WTC11 (cell line): Measurements from ENCODE around the gene OSTN.

Source experiments
- ZNF263 ChIP-seq: sonication (generic); formaldehyde crosslinking; IDR thresholded peaks from 2 replicates; pipeline ENCODE4 v1.8.1; 2022; ENCODE audit warnings: low read depth, mild to moderate bottlenecking, moderate library complexity, missing genetic modification reagents
- TF ChIP-seq, protein P1 (sequence below): fragments of 200-600 bp; IDR thresholded peaks from 2 replicates; pipeline ENCODE4 v1.8.0; 2022; ENCODE audit warnings: antibody characterized with exemption
- TF ChIP-seq, protein P2 (sequence below): sonication (generic); formaldehyde crosslinking; IDR thresholded peaks from 2 replicates; pipeline ENCODE4 v1.8.0; 2022; ENCODE audit warnings: mild to moderate bottlenecking, missing genetic modification reagents
- TF ChIP-seq, protein P3 (sequence below): sonication (generic); formaldehyde crosslinking; conservative IDR thresholded peaks from 2 replicates; pipeline ENCODE4 v1.8.1; 2022; ENCODE audit warnings: mild to moderate bottlenecking, missing genetic modification reagents

DNA sequence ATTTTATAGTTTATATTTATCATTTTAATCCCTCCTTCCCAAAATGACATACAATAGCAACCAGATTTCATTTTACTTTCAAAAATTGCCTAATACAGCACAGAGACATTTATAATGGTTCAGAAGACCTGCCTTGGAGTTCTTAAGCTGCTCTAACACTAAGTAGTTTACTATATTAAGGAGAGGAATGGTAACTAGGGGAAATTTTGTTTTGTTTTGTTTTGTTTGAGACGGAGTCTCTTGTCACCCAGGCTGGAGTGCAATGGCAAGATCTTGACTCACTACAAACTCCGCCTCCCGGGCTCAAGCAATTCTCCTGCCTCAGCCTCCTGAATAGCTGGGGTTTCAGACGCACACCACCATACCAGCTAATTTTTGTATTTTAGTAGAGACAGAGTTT is 107.4 kb downstream of the OSTN start:
- TF ChIP-seq, protein P1, sequence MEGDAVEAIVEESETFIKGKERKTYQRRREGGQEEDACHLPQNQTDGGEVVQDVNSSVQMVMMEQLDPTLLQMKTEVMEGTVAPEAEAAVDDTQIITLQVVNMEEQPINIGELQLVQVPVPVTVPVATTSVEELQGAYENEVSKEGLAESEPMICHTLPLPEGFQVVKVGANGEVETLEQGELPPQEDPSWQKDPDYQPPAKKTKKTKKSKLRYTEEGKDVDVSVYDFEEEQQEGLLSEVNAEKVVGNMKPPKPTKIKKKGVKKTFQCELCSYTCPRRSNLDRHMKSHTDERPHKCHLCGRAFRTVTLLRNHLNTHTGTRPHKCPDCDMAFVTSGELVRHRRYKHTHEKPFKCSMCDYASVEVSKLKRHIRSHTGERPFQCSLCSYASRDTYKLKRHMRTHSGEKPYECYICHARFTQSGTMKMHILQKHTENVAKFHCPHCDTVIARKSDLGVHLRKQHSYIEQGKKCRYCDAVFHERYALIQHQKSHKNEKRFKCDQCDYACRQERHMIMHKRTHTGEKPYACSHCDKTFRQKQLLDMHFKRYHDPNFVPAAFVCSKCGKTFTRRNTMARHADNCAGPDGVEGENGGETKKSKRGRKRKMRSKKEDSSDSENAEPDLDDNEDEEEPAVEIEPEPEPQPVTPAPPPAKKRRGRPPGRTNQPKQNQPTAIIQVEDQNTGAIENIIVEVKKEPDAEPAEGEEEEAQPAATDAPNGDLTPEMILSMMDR: no peak
- TF ChIP-seq, protein P2, sequence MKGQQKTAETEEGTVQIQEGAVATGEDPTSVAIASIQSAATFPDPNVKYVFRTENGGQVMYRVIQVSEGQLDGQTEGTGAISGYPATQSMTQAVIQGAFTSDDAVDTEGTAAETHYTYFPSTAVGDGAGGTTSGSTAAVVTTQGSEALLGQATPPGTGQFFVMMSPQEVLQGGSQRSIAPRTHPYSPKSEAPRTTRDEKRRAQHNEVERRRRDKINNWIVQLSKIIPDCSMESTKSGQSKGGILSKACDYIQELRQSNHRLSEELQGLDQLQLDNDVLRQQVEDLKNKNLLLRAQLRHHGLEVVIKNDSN: no peak
- TF ChIP-seq, protein P3, sequence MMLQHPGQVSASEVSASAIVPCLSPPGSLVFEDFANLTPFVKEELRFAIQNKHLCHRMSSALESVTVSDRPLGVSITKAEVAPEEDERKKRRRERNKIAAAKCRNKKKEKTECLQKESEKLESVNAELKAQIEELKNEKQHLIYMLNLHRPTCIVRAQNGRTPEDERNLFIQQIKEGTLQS: no peak
- no peak for TF ChIP-seq ZNF263 (CRISPR knock-in tag)
